ENCODE measurements around the gene IGFBP1.

The IGFBP1 gene

DNA sequence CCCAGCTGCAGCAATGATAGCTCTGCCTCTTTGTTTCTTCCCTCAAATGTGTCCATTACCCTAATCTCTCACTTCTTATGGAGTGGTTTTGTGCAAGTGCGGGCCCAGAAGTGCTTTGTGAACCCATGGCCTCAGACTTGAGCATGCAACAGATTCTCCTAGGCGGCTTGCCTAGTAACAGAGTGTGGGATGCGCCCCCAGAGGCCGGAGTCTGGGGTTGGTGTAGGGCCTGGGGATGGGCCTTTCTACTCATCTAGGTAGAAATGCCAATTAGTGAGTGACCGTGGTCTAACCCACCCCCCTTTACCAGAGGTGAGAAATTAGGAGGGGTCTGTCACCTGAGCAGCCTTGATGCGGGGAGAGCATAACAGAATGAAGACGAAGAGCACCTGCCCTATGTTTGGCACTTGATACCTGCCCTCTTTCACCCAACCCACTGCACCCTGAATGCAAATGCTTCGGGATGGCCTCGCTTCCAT, 7.0 kb upstream of the IGFBP1 start:
- H3K4me3 ChIP-seq (ENCODE audit: insufficient read depth, low read length, poor library complexity, severe bottlenecking) = no peak overlapping the region
- H3K9me2 ChIP-seq (replicated peaks; ENCODE audit: insufficient read depth, low read length) = no peaks in the 10 kb centered on the region
- no peak overlapping the region for H3K27ac ChIP-seq (ENCODE audit: low read depth, low read length)
- no peaks in the 10 kb centered on the region for H3K27me3 ChIP-seq (ENCODE audit: low read length)
- no peaks in the 10 kb centered on the region for H4K20me1 ChIP-seq (ENCODE audit: low read depth, low read length)
- H3K9me3 ChIP-seq (ENCODE audit: insufficient read depth, low read length) = no peaks in the 10 kb centered on the region
- no peaks in the 10 kb centered on the region for H3K79me2 ChIP-seq (ENCODE audit: insufficient read depth, low read length)
- TF ChIP-seq EZH2phosphoT487 (conservative IDR thresholded peaks at IDR 0.05; ENCODE audit: low read length) (no peak), CTCF (IDR thresholded peaks at IDR 0.05; ENCODE audit: insufficient read depth, low read length, poor library complexity, severe bottlenecking) (no peak)
- no peaks in the 10 kb centered on the region for H3K36me3 ChIP-seq (ENCODE audit: low read length)
- H3K9ac ChIP-seq (ENCODE audit: low read length) = no peak overlapping the region
- H3K4me2 ChIP-seq (ENCODE audit: low read depth, low read length, poor library complexity, severe bottlenecking) = no peak overlapping the region
- H2AFZ ChIP-seq (ENCODE audit: low read depth, low read length, severe bottlenecking) = no peak overlapping the region
- H3F3A ChIP-seq (ENCODE audit: insufficient read depth) = no peaks in the 10 kb centered on the region

DNA sequence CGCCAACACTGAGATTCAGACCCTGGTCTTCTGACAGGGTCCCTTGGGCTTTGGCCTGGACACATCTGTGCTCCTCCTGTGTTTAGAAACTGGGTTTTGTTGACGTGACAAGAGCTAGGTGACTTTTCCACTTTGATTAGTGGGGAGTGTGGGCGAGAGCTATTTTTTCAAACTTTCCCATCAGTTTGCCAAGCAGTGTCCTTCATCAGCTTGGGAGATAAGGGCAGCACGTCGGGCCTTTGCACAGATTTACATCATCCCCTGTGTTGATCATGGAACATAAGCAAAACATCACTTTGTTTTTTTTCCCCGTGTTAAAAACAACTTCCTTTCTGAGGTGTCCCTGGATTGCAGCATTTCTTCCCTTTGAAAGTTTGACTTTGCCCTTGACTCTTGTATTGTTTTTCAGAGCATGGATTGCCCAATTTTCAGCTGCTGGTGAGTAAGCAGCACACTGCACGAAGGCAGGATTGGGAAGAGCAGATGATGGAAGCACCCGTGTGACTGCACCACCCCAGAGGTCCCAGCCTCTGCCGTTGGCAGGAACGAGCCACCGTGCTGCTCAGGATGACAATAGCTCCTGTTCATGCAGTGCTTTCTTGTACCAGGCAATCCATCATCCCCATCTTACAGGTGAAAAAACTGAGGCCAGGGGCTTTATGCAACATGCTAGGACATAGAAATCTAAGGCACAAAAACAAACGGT, 6.4 kb upstream of the IGFBP1 start:
- no peaks in the 10 kb centered on the region for H3K9me3 ChIP-seq (ENCODE audit: insufficient read depth, low read length)
- no peak overlapping the region for H2AFZ ChIP-seq (ENCODE audit: low read depth, low read length, severe bottlenecking)
- H3K9me2 ChIP-seq (replicated peaks; ENCODE audit: insufficient read depth, low read length) = no peaks in the 10 kb centered on the region
- H3K27ac ChIP-seq (ENCODE audit: low read depth, low read length) = no peak overlapping the region
- no peak for TF ChIP-seq EZH2phosphoT487 (conservative IDR thresholded peaks at IDR 0.05; ENCODE audit: low read length)
- no peak for TF ChIP-seq CTCF (IDR thresholded peaks at IDR 0.05; ENCODE audit: insufficient read depth, low read length, poor library complexity, severe bottlenecking)
- H3K27me3 ChIP-seq (ENCODE audit: low read length) = no peaks in the 10 kb centered on the region
- H4K20me1 ChIP-seq (ENCODE audit: low read depth, low read length) = no peaks in the 10 kb centered on the region
- no peak overlapping the region for H3K4me2 ChIP-seq (ENCODE audit: low read depth, low read length, poor library complexity, severe bottlenecking)
- H3K9ac ChIP-seq (ENCODE audit: low read length) = no peak overlapping the region
- no peaks in the 10 kb centered on the region for H3K36me3 ChIP-seq (ENCODE audit: low read length)
- H3K79me2 ChIP-seq (ENCODE audit: insufficient read depth, low read length) = no peaks in the 10 kb centered on the region
- no peak overlapping the region for H3K4me3 ChIP-seq (ENCODE audit: insufficient read depth, low read length, poor library complexity, severe bottlenecking)
- no peaks in the 10 kb centered on the region for H3F3A ChIP-seq (ENCODE audit: insufficient read depth)

- Histone ChIP-seq H3K4me3 (ENCODE audit: insufficient read depth, low read length, poor library complexity, severe bottlenecking) (no peak overlapping the region), H3K27me3 (ENCODE audit: low read length) (no peaks in the 10 kb centered on the region), H4K20me1 (ENCODE audit: low read depth, low read length) (no peaks in the 10 kb centered on the region), H3K9me3 (ENCODE audit: insufficient read depth, low read length) (no peaks in the 10 kb centered on the region), H2AFZ (ENCODE audit: low read depth, low read length, severe bottlenecking) (no peak overlapping the region), H3K27ac (ENCODE audit: low read depth, low read length) (no peak overlapping the region), H3K4me2 (ENCODE audit: low read depth, low read length, poor library complexity, severe bottlenecking) (no peak overlapping the region), H3K36me3 (ENCODE audit: low read length) (no peaks in the 10 kb centered on the region), H3K9ac (ENCODE audit: low read length) (no peak overlapping the region), H3F3A (ENCODE audit: insufficient read depth) (no peaks in the 10 kb centered on the region), H3K9me2 (replicated peaks; ENCODE audit: insufficient read depth, low read length) (no peaks in the 10 kb centered on the region), H3K79me2 (ENCODE audit: insufficient read depth, low read length) (no peaks in the 10 kb centered on the region)
- no peak for TF ChIP-seq EZH2phosphoT487 (conservative IDR thresholded peaks at IDR 0.05; ENCODE audit: low read length)
Observed at GRCh38 chr7:45882465-45882810, 5.8 kb upstream of the IGFBP1 start.

DNA sequence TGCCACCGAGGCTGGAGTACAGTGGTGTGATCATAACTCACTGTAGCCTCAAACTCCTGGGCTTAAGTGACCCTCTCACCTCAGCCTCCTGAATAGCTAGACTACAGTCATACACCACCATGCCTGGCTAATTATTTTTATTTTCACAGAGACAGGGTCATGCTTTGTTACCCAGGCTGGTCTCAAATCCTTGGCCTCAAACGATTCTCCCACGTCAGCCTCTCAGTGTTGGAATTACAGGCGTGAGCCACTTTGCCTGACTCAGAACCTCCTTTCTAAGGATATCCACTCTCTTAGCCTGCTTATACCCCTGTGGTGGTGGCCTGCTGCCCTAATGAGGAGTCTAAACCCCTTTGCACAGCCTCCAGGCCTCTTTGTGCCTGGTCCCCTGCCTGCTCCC, 4.2 kb upstream of the IGFBP1 start:
- no peaks in the 10 kb centered on the region for H3K36me3 ChIP-seq (ENCODE audit: low read length)
- no peak overlapping the region for H3K4me3 ChIP-seq (ENCODE audit: insufficient read depth, low read length, poor library complexity, severe bottlenecking)
- no peak overlapping the region for H3K9ac ChIP-seq (ENCODE audit: low read length)
- H3K9me2 ChIP-seq (replicated peaks; ENCODE audit: insufficient read depth, low read length) = no peaks in the 10 kb centered on the region
- no peak overlapping the region for H3K4me2 ChIP-seq (ENCODE audit: low read depth, low read length, poor library complexity, severe bottlenecking)
- TF ChIP-seq CTCF (IDR thresholded peaks at IDR 0.05; ENCODE audit: insufficient read depth, low read length, poor library complexity, severe bottlenecking) = no peak
- TF ChIP-seq EZH2phosphoT487 (conservative IDR thresholded peaks at IDR 0.05; ENCODE audit: low read length) = no peak
- H3K9me3 ChIP-seq (ENCODE audit: insufficient read depth, low read length) = no peaks in the 10 kb centered on the region
- H3F3A ChIP-seq (ENCODE audit: insufficient read depth) = no peaks in the 10 kb centered on the region
- H4K20me1 ChIP-seq (ENCODE audit: low read depth, low read length) = no peaks in the 10 kb centered on the region
- H3K79me2 ChIP-seq (ENCODE audit: insufficient read depth, low read length) = no peaks in the 10 kb centered on the region
- H2AFZ ChIP-seq (ENCODE audit: low read depth, low read length, severe bottlenecking) = no peak overlapping the region
- no peak overlapping the region for H3K27ac ChIP-seq (ENCODE audit: low read depth, low read length)
- H3K27me3 ChIP-seq (ENCODE audit: low read length) = no peaks in the 10 kb centered on the region

Measured in SU-DHL-6 (cell line).